ENCODE measurements around the gene COL4A5. TPM values are rescaled to one million over a fixed set of nuclear protein-coding genes. Genes with fewer than 3 reads are reported as not detected.
"Not testable (repeated sequence)": the region's sequence is repeated elsewhere in the genome, so short reads cannot be mapped to it uniquely, and the experiment has no call there.

COL4A5 gene
- 153 TPM for polyA plus RNA-seq (ENCODE audit: insufficient read length)
- long read RNA-seq, donor 1, full-length matches to known transcripts, result 32 of 32 reads
- long read RNA-seq, donor 1, partial matches to known transcripts, result 0 of 32 reads
- long read RNA-seq, donor 1, other reads (novel, unspliced or antisense), result 0 of 32 reads
- long read RNA-seq, donor 2, full-length matches to known transcripts, result 19 of 27 reads
- long read RNA-seq, donor 2, partial matches to known transcripts, result 8 of 27 reads
- long read RNA-seq, donor 2, other reads (novel, unspliced or antisense), result 0 of 27 reads
- long read RNA-seq, donor 3, transcript COL4A5-212 (1 exons, 3,915 nt), result major isoform, 13 of 19 reads
- long read RNA-seq, donor 3, partial matches to known transcripts, result 6 of 19 reads
- long read RNA-seq, donor 3, other reads (novel, unspliced or antisense), result 0 of 19 reads
- long read RNA-seq, donor 4, transcript COL4A5-212 (1 exons, 3,915 nt), result major isoform, 7 of 7 reads
- long read RNA-seq, donor 4, partial matches to known transcripts, result 0 of 7 reads
- long read RNA-seq, donor 4, other reads (novel, unspliced or antisense), result 0 of 7 reads
- long read RNA-seq, donor 5, full-length matches to known transcripts, result 27 of 27 reads
- long read RNA-seq, donor 5, partial matches to known transcripts, result 0 of 27 reads
- long read RNA-seq, donor 5, other reads (novel, unspliced or antisense), result 0 of 27 reads
- long read RNA-seq, donor 6, transcript COL4A5-212 (1 exons, 3,915 nt), result major isoform, 19 of 19 reads
- long read RNA-seq, donor 6, partial matches to known transcripts, result 0 of 19 reads
- long read RNA-seq, donor 6, other reads (novel, unspliced or antisense), result 0 of 19 reads
- long read RNA-seq, donor 7, full-length matches to known transcripts, result 32 of 43 reads
- long read RNA-seq, donor 7, partial matches to known transcripts, result 11 of 43 reads
- long read RNA-seq, donor 7, other reads (novel, unspliced or antisense), result 0 of 43 reads
- long read RNA-seq, donor 8, full-length matches to known transcripts, result 8 of 8 reads
- long read RNA-seq, donor 8, partial matches to known transcripts, result 0 of 8 reads
- long read RNA-seq, donor 8, other reads (novel, unspliced or antisense), result 0 of 8 reads

DNA sequence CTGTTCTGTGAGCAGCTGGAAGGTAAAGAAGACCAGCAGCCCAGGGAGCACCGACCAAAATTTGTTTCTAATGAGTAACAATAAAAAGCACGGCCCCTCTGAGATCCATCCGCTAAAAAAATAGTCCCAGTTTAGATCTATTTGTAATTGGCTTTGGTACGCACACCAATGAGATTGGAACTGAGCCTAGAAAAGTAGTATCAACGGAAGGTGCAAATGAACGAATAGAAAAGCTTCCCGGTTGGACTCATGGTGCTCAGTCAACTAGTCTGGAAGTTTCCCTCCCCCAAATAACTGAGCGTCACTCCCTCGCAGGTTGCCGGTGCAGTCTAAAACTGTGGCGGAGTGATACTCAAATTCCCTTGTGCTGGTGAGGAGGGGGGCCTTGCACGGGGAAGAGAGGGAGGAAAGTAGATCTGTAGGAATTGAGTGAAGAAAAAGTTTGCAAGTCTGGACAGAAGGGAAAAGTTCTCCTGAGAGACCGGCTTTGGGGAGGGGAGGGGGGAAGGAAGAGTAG, at the start of gene COL4A5:
Gene COL4A5, plus strand, starts transcription at position 413 of the 517 bp plus-strand sequence. CDS start 288 bp downstream, outside the sequence.
- peak; percentile 76 for DNase-seq

DNA sequence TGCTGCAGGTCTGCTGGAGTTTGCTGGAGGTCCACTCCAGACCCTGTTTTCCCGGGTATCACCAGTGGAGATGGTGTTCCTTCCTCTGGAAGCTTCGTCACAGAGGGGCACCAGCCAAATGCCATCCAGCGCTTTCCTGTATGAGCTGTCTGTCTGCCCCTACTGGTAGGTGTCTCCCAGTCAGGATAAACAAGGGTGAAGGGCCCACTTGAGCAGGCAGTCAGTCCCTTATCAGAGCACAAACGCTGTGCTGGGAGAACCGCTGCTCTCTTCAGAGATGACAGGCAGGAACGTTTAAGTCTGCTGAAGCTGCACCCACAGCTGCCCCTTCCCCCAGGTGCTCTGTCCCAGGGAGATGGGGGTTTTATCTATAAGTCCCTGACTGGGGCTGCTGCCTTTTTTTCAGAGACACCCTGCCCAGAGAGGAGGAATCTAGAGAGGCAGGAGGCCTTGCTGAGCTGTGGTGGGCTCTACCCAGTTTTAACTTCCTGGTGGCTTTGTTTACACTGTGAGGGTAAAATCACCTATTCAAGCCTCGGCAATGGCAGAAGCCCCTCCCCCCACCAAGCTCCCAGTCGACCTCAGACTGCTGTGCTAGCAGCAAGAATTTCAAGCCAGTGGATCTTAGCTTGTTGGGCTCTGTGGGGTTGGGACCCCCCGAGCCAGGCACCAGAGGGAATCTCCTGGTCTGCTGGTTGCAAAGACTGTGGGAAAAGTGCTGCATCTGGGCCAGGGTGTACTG, 48.5 kb upstream of the COL4A5 start:
- DNase-seq, result not testable (repeated sequence)

DNA sequence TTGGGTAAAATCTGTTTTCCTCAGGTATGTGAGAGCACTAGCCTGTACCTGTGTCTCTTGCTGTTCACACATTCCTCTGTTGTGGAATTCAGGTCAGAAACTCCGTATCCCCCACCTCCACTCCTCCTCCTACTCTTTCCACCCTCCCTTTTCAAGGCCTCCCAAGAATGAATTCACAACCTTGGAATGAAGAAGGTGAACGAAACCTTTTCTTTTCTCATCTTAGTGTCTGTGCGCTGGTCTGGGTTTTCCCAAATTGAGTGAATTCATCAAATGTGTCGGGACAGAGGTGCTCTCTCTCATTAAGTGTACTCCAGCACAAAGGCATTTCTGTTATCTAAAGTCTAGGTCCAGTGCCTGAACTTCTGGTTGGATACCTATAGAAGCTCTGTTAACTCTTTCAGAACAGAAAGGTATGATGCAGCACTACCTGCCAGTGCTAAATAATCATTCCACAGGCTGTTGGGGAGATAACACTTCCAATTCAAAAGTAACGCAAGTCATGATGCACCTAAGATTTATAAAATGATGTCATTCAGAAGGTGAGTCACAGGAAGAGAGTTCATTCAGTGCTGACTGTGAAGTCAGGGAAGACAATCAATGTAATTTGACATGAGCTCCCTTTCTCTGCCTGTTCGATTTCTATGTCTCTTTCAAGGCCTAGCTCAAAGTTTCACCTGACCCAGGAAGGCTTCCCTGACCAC, 43.3 kb upstream of the COL4A5 start:
- DNase-seq, result no peak

DNA sequence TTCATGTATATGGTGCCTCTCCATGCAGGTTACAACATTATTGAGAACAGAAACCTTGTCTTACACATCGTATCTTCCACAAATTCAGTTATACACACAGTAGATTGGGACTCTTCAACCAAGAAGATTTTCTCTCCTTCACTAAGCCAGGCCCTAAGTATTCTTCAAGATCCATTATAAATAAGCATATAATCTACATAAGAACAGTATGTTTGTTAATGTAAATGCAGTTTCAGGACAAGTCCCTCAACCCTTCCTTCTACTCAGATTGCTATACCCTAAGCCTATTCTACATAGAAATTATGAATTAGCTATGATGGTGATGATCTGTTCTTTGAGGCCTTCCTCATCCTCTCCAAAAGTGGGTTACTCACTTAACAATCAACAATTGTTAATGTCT, 42.7 kb upstream of the COL4A5 start:
- no peak for DNase-seq

DNA sequence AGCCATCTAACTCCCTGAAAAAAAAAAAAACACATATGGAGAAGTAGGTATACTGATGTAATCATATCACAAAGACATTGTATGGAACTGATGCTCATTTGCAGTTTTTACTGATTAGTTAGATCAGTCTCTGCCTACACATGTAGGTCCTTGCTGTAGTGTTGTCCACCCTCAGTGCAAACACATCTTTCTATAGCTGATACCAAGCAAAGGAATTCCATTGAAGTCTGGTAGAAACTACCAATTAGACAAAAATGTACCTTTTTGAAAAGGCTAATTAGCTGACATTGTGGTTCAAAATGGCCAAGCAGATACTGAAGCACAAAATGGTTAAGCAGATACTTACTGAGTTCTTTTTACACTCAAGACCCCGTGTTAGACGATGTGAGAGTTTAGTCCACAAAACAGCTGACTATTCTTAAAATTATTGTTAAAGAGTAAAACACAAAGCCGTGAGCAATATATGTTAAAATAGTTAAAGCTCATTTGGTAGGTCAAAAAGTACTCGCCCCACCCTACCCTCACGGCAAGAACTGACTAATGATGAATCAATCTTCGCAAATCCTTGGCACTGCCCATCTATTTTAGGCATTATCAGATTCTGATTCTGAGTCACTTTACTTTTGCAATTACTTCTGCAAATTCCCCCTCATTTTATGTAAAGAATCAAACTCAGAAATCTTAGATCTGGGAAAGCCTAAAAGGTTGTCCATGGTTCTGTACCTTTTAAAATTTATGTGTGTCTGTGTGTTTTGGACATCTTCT, 41.8 kb upstream of the COL4A5 start:
- DNase-seq, result no peak

DNA sequence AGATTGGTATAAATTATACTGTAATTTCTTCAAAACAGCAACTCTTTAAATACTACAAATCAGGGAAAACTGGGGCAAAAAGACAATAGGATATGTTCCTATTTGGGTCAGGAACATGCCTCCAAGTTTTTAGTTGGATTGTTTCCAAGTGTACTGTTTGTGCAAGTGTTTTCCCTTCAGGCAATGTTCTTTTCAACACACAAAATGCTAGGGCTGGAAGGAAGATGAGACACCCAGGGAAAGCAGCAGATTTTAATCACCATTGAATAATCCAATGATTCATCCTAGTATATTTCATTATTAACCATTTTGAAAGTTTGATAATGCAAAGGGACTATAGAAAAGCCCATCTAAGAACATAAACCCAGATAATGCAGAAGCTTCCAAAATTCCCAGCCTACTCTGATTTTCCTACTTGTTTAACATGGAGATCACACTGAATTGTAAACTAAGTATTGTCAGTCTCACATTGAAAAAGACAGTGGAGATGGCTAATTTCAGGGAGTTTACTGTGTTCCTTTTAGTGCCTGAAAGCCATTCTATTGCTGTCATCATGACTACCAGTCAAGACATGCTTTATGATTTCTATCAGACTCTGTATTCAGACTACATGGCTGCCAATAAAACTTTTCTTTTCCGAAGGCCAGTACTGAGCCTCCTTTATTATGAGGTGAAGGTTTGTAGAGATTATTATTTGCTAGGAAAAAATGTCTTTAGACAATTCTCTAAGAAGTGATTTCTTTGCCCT, 40.0 kb upstream of the COL4A5 start:
- no peak for DNase-seq

DNA sequence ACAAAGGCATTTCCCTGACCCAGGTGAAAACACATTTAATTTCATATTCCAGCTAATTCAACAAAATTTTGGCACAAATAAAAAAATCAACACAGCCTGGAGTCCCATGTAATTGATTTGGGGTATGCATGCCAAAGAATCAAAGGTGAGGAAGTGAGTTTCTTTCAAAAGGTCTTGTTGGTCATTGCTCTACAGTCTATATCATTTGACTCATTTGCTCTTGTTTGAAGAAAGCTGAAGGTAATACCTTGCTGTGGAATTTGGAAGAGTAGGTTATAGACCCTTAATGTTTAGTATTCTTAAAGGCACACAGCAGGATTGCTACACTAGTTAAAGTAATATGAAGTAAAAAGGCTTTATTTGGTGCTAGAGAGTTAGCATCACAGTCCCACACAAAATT, 26.9 kb upstream of the COL4A5 start:
- no peak for DNase-seq

DNA sequence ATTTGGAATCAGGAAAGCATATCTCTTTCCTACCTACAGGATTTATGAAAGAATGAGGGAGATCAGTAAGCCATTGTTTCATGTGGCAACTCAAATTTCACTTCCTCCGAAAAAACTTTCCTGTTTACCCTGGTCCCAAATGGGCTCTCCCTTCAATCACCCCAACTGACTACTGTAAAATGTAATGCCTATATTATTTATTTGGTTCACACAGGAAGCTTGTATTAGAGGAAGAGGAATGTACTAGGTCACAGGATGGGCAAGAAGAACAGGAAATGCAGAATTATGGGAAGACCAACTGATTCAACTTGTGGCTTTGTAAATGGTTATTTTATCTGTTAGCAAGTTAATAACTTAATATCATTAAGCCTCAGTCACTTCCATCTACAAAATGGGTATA, 24.5 kb upstream of the COL4A5 start:
- no peak for DNase-seq

DNA sequence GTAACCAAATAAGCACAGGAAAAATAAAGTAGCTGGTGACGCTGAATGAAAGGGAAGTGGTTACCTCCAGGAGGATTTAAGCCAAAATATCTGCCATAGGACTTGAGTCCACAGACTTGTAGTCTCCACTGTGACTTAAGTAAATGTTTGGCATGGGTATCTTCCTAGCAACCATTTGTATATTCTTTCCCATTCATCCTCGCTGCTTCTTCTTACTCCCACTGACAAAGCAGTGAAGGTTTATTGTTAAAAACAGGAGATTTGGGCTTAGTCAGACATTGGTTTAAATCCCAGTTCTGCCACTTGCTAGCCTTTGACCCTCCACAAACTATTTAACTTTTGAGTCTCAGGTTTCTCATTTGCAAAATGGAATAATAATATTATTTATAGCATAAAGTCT, 23.7 kb upstream of the COL4A5 start:
- DNase-seq, result no peak

DNA sequence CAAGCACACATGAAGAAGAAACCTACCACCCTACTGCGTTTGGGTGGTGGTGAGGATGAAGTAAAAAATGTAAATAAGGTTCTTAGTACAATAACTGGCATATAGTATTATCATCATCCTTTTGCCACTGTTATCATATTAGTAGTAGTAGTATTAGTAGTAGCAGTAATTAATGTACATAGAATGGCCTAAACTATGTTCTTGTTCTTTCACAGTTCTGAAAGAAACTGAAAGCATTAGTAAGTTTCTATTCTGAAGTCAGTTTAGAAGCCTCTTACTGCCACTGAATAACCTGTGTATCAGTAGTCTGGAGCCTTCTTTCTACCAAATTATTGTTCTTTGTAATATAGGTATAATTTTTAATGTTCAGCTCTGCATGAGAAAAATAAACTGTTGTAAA, 22.4 kb upstream of the COL4A5 start:
- no peak for DNase-seq

DNA sequence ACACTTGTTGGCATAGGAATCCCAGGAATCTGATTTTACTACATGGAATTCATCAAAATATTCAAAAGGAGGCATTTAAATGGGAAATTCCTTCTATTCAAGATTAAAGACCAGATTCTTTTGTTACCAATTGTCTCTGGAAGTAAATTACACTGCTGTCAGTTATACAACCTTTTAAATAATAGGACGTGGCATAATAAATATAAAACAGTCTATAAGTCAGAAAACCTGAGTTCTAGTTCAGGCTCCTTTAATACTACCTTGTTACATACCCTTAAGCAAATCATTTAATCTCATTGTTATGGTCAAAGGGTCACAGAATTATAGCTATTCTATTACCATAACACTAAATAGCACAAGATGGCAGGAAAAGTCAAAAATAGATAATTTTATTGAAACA, 20.2 kb upstream of the COL4A5 start:
- DNase-seq, result no peak

DNA sequence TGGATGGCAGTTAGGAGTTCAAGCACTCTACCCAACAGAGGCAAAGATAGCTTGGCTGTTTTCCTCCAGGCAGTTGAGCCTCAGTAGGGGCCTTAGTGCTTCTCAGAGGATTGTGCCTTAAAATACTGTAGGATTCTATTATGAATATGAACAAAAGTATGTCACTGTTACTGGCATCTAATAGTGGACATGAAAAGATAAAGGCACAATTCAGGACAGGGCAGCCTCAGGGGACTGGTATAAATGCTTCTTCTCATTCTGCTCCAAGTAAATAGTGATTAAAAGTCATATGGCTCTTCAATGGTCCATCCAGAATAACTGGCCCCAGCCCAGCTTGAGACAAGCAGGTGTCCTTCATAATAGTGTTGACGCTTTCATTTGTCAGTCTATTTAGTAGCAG, 19.2 kb upstream of the COL4A5 start:
- no peak for DNase-seq

DNA sequence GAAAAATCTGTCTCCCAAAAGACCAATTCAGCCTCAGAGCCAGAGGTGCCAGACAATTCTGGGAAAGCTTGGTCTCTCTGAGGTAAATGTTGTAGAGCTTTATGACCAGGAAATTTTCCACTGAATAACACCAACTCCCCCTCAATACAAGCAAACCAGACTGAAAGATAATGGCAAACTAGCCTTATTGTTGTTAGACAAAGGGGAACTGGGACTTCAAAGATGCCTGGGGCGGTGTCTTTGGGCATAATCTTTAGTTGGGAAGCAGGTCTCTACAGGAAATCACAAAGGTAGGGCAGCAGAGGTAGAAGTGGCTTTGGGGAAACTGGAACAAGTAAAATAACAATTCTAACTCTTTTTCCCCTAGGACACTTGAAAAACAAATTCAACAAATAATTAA, 13.4 kb upstream of the COL4A5 start:
- no peak for DNase-seq

DNA sequence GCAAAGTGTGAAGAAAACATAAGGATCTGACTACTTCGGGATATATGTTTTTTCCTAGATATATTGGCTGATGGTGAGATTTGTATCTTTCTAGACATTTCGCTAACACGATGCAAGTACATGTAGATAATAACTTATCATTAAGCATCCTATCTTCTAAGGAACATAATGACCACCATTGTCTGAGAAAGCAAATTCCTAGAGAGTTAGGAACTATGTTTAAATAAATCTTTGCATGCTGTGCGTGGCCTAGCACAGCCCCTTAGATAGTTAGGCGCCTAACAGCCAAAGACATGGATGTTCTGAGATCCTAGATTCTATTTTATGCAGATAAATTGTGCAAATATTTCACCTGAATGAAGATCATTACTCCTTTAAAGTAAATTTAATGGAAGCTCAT, 4.4 kb upstream of the COL4A5 start:
- DNase-seq, result no peak

DNA sequence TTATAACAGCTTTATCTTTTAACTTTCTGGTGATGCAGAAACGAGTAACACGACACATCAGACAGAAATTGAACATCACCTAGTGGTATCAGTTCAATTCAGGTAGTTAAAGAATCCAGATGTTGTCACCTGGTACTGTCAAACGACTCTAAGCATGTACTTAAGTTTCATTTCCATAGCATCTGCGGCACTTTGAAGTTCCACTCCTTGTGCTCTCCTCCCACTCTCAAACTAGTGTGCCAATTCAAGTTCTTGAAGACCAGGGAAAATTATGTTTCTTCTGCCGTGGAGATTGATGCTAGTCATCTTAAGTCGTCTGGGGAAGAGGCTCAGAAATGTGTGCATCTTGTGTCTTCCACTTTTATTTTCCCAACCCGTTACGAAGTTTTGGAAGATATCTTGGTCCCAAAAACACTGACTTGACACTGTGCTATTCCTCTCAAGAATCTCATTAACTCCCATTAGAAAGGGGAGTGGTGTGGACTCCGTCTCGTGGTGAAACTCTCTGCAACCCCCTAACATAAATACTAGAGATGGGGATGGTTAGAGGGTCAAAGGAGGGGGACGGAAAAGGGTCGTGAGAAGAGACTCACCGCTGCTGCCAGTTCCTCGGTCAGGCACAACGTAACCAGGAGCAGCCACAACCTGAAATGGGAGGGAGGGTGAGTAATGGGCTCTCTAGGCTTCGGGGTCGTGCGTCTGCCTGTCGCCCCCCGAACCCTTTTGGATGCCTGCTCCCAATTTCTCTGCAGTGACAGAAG, 2.1 kb upstream of the COL4A5 start:
- peak; percentile 6 for DNase-seq

DNA sequence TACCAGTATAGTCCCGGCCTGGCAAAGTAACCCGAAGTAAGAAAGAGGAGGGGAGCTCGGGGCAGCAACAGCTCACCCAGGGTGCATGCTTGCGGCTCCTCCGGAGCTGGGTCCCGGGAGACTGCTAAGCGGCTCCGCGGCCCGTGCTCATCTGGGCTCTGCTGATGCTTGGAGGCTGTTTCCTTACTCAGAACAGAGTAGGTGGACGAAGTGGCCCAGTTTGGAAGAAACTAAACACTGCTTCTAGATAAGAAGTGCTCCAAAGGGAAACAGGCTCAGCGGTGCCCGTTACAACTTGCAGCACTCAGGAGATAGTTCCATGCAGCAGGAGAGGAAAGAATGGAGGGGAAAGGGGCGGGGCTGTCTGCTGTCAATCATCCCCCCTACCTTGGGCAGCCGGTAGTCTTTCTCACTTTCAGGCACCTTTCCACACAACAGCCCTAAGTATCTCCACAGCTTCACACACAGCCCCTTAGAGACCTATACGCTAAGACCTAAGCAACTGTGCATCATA, 1.5 kb upstream of the COL4A5 start, which contains the start of gene COL4A6:
Gene COL4A6, minus strand, starts transcription at position 313 of the 514 bp plus-strand sequence. Its CDS starts 226 bp downstream, at position 87.
- peak; percentile 15 for DNase-seq

DNA sequence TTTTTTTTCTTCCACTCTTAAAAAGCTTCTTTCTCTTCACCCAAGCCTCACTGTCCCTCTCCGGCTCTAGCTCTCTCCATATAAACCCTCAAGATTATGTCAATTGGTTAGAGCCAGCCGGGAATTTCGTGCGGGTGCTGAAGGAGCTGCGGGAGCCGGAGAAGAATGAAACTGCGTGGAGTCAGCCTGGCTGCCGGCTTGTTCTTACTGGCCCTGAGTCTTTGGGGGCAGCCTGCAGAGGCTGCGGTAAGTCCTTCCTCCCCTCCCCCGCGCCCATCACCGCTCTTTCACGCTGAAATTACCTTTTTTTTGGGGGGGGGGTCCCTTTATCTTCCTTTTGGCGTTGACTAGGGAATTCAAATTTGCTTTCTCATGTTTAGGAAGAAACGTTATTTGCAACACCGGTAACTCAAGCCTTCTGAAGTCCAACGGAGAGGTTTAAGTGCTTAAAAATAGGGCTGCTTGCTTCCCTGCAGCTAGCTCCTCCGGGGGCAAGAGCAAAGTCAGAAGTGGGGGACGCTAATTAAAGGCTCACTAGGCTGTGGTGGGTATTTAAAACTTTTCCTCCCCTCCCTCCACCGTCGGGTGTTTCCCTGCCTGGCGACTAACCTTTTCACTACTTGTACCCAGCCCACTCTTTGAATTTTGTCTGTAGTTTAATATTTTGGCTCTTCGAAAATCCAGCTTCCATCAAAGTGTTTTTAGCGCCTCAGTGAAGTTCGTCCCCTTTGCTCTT, 491 bp downstream of the COL4A5 start:
- DNase-seq, result peak; percentile 3

Data from left kidney (tissue), 8 donors.